ENCODE data around the gene SHD. TPM values are rescaled to one million over a fixed set of nuclear protein-coding genes. Genes with fewer than 3 reads are reported as not detected.

Gene SHD
- total and polyA plus RNA-seq, 2 donors (not counting 1 experiment from before 2014, with no cell fraction given) = not detected

GRCh38 chr19:4326837-4327251 lies 47.8 kb downstream of the SHD start:
- H3K4me2 ChIP-seq (ENCODE audit: extremely low read depth, insufficient read depth, low read length) = no peak overlapping the region
- no peak overlapping the region for H3K4me3 ChIP-seq (replicated peaks in 1 of 4; ENCODE audit: control extremely low read depth in 1 of 4, insufficient read depth in 1 of 4, low read depth in 3 of 4, low read length in 4 of 4)
- no peak overlapping the region for H3K27ac ChIP-seq (ENCODE audit: insufficient read depth, low read length)
- no peaks in the 10 kb centered on the region for H3K9me3 ChIP-seq (ENCODE audit: control insufficient read depth, insufficient read depth, low read depth, low read length)
- no peak overlapping the region for H2AFZ ChIP-seq (ENCODE audit: low read length)
- no peak for DNase-seq (ENCODE audit: low read depth in 2 of 2)
- no peaks in the 10 kb centered on the region for H3K36me3 ChIP-seq (ENCODE audit: control insufficient read depth, insufficient read depth, low read length)
- H3K9ac ChIP-seq (ENCODE audit: insufficient read depth, low read length) = no peak overlapping the region
- TF ChIP-seq EZH2 (IDR thresholded peaks at IDR 0.05; ENCODE audit: low read length, missing control alignments) = no peak
- TF ChIP-seq, protein P1, sequence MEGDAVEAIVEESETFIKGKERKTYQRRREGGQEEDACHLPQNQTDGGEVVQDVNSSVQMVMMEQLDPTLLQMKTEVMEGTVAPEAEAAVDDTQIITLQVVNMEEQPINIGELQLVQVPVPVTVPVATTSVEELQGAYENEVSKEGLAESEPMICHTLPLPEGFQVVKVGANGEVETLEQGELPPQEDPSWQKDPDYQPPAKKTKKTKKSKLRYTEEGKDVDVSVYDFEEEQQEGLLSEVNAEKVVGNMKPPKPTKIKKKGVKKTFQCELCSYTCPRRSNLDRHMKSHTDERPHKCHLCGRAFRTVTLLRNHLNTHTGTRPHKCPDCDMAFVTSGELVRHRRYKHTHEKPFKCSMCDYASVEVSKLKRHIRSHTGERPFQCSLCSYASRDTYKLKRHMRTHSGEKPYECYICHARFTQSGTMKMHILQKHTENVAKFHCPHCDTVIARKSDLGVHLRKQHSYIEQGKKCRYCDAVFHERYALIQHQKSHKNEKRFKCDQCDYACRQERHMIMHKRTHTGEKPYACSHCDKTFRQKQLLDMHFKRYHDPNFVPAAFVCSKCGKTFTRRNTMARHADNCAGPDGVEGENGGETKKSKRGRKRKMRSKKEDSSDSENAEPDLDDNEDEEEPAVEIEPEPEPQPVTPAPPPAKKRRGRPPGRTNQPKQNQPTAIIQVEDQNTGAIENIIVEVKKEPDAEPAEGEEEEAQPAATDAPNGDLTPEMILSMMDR (conservative IDR thresholded peaks at IDR 0.05 in 1 of 2, IDR thresholded peaks at IDR 0.05 in 1 of 2; ENCODE audit: low read depth in 1 of 2, low read length in 2 of 2) = no peak
- no peaks in the 10 kb centered on the region for H3K4me1 ChIP-seq (ENCODE audit: control insufficient read depth, extremely low read depth, insufficient read depth, low read length)
- no peaks in the 10 kb centered on the region for H3K79me2 ChIP-seq (ENCODE audit: control insufficient read depth, insufficient read depth, low read length)
- H3K27me3 ChIP-seq (ENCODE audit: control insufficient read depth, insufficient read depth, low read length) = peaks cover 3% of the 10 kb centered on the region
- no peaks in the 10 kb centered on the region for H4K20me1 ChIP-seq (ENCODE audit: control insufficient read depth, extremely low read depth, insufficient read depth, low read length)

GRCh38 chr19:4327252-4327876 lies 48.3 kb downstream of the SHD start:
- no peaks in the 10 kb centered on the region for H3K4me1 ChIP-seq (ENCODE audit: control insufficient read depth, extremely low read depth, insufficient read depth, low read length)
- H3K4me3 ChIP-seq (replicated peaks in 1 of 4; ENCODE audit: control extremely low read depth in 1 of 4, insufficient read depth in 1 of 4, low read depth in 3 of 4, low read length in 4 of 4) = peak overlapping the region in 1 of 4 experiments; percentile 53
- H3K4me2 ChIP-seq (ENCODE audit: extremely low read depth, insufficient read depth, low read length) = no peak overlapping the region
- no peaks in the 10 kb centered on the region for H3K36me3 ChIP-seq (ENCODE audit: control insufficient read depth, insufficient read depth, low read length)
- H3K27me3 ChIP-seq (ENCODE audit: control insufficient read depth, insufficient read depth, low read length) = peaks cover 3% of the 10 kb centered on the region
- H3K9me3 ChIP-seq (ENCODE audit: control insufficient read depth, insufficient read depth, low read depth, low read length) = no peaks in the 10 kb centered on the region
- peak; percentile 22 to 39 for DNase-seq (ENCODE audit: low read depth in 2 of 2)
- TF ChIP-seq EZH2 (IDR thresholded peaks at IDR 0.05; ENCODE audit: low read length, missing control alignments) = peak; percentile 42
- TF ChIP-seq, protein P1 (conservative IDR thresholded peaks at IDR 0.05 in 1 of 2, IDR thresholded peaks at IDR 0.05 in 1 of 2; ENCODE audit: low read depth in 1 of 2, low read length in 2 of 2) = no peak
- H3K9ac ChIP-seq (ENCODE audit: insufficient read depth, low read length) = no peak overlapping the region
- no peak overlapping the region for H3K27ac ChIP-seq (ENCODE audit: insufficient read depth, low read length)
- H4K20me1 ChIP-seq (ENCODE audit: control insufficient read depth, extremely low read depth, insufficient read depth, low read length) = no peaks in the 10 kb centered on the region
- no peak overlapping the region for H2AFZ ChIP-seq (ENCODE audit: low read length)
- H3K79me2 ChIP-seq (ENCODE audit: control insufficient read depth, insufficient read depth, low read length) = no peaks in the 10 kb centered on the region

- H3K9me3 ChIP-seq (ENCODE audit: control insufficient read depth, insufficient read depth, low read depth, low read length) = no peaks in the 10 kb centered on the region
- H3K9ac ChIP-seq (ENCODE audit: insufficient read depth, low read length) = no peak overlapping the region
- peaks cover 3% of the 10 kb centered on the region for H3K27me3 ChIP-seq (ENCODE audit: control insufficient read depth, insufficient read depth, low read length)
- H4K20me1 ChIP-seq (ENCODE audit: control insufficient read depth, extremely low read depth, insufficient read depth, low read length) = no peaks in the 10 kb centered on the region
- H3K4me1 ChIP-seq (ENCODE audit: control insufficient read depth, extremely low read depth, insufficient read depth, low read length) = no peaks in the 10 kb centered on the region
- DNase-seq (ENCODE audit: low read depth in 2 of 2) = no peak
- H3K36me3 ChIP-seq (ENCODE audit: control insufficient read depth, insufficient read depth, low read length) = no peaks in the 10 kb centered on the region
- H3K4me2 ChIP-seq (ENCODE audit: extremely low read depth, insufficient read depth, low read length) = no peak overlapping the region
- no peak for TF ChIP-seq EZH2 (IDR thresholded peaks at IDR 0.05; ENCODE audit: low read length, missing control alignments)
- TF ChIP-seq, protein P1 (conservative IDR thresholded peaks at IDR 0.05 in 1 of 2, IDR thresholded peaks at IDR 0.05 in 1 of 2; ENCODE audit: low read depth in 1 of 2, low read length in 2 of 2) = no peak
- peak overlapping the region; percentile 30 for H2AFZ ChIP-seq (ENCODE audit: low read length)
- H3K27ac ChIP-seq (ENCODE audit: insufficient read depth, low read length) = no peak overlapping the region
- H3K4me3 ChIP-seq (replicated peaks in 1 of 4; ENCODE audit: control extremely low read depth in 1 of 4, insufficient read depth in 1 of 4, low read depth in 3 of 4, low read length in 4 of 4) = peak overlapping the region in 2 of 4 experiments; percentile 29 to 53
- H3K79me2 ChIP-seq (ENCODE audit: control insufficient read depth, insufficient read depth, low read length) = no peaks in the 10 kb centered on the region
Observed at GRCh38 chr19:4327877-4328242, 48.8 kb downstream of the SHD start.

Measured in fibroblast of lung (primary cell).